GM12892 (cell line): ENCODE data around the gene UNKL.

Source experiments
- POLR2A ChIP-seq: IDR thresholded peaks from 2 replicates; pipeline ENCODE4 v1.6.1; 2011; ENCODE audit warnings: low read depth, low read length, control low read depth
- POLR2AphosphoS5 ChIP-seq: IDR thresholded peaks from 2 replicates; pipeline ENCODE4 v1.6.1; 2011; ENCODE audit warnings: low read depth, low read length, control low read depth
- TAF1 ChIP-seq: IDR thresholded peaks from 2 replicates; pipeline ENCODE4 v1.6.1; 2011; ENCODE audit warnings: low read depth, mild to moderate bottlenecking, control low read depth, low read length, borderline replicate concordance

DNA sequence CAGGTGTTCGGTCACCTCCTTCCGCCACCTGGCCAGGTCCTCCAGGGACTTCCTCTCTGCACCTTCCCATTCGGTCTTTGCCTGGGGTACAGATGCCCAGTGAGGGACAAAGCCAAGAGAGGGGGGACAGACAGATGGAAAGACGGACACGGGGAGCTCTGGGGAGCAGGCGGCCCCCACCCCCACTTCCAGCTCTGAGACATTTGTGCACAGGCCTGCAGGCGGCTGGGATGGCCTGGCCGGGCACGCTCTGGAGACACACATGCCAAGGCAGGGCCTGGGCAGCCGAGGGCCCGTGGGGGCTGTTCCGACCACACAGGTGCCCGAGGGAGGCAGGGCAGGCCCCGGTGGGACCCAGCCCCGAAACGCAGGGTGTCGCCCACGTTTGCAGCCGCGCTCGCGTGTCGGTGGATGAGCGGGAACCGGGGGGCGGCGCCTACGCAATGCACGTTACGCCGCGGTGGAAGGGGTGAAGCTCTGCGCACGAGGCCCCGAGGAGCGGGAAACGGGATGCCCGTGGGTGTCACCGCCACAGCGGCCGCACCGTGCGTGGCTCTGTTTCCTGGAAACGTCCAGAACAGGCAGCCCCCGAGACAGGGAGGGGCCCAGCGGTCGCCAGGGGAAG, 22.3 kb upstream of the UNKL start:
- TF ChIP-seq POLR2A = no peak
- TF ChIP-seq POLR2AphosphoS5 = no peak
- TF ChIP-seq TAF1 = no peak
